Smooth muscle cell (in vitro differentiated cells): ENCODE measurements around the gene FBXL19. TPM values are rescaled to one million over a fixed set of nuclear protein-coding genes. Genes with fewer than 3 reads are reported as not detected.

Experiments
- DNase-seq: peaks from one replicate; lab custom pipeline; 2025; ENCODE audit not compliant: unreplicated experiment; lab: John Stamatoyannopoulos, UW
- H2AFZ ChIP-seq: fragments of 200-600 bp; sonication (generic); 2 replicates; pipeline ENCODE4 v1.6.0; 2016; ENCODE audit warnings: antibody characterized with exemption, low read depth, mild to moderate bottlenecking
- H3F3A ChIP-seq: fragments of 200-600 bp; sonication (generic); 2 replicates; pipeline ENCODE4 v1.6.0; 2017; ENCODE audit warnings: antibody characterized with exemption, low read depth
- H3K27ac ChIP-seq: fragments of 200-600 bp; sonication (generic); 2 replicates; pipeline ENCODE4 v1.5.1; 2016; ENCODE audit warnings: low read depth, mild to moderate bottlenecking
- H3K27me3 ChIP-seq: fragments of 200-600 bp; sonication (generic); 2 replicates; pipeline ENCODE4 v1.6.1; 2016; ENCODE audit warnings: low read depth, mild to moderate bottlenecking
- H3K36me3 ChIP-seq: fragments of 200-600 bp; sonication (generic); 2 replicates; pipeline ENCODE4 v1.5.1; 2016; ENCODE audit warnings: low read depth
- H3K4me1 ChIP-seq: fragments of 200-600 bp; sonication (generic); 2 replicates; pipeline ENCODE4 v1.5.1; 2016; ENCODE audit warnings: low read depth
- H3K4me2 ChIP-seq: fragments of 200-600 bp; sonication (generic); 2 replicates; pipeline ENCODE4 v1.6.0; 2016; ENCODE audit warnings: mild to moderate bottlenecking
- H3K4me3 ChIP-seq: fragments of 200-600 bp; sonication (generic); 2 replicates; pipeline ENCODE4 v1.5.1; 2016; ENCODE audit warnings: mild to moderate bottlenecking
- H3K79me2 ChIP-seq: fragments of 200-600 bp; sonication (generic); 2 replicates; pipeline ENCODE4 v1.6.0; 2016; ENCODE audit warnings: low read depth, mild to moderate bottlenecking
- H3K9ac ChIP-seq: fragments of 200-600 bp; sonication (generic); 2 replicates; pipeline ENCODE4 v1.6.0; 2016; ENCODE audit warnings: low read depth
- H3K9me3 ChIP-seq: fragments of 200-600 bp; sonication (generic); replicated peaks from 2 replicates; pipeline ENCODE4 v1.5.1; 2016; ENCODE audit warnings: low read depth
- H4K20me1 ChIP-seq: fragments of 200-600 bp; sonication (generic); 2 replicates; pipeline ENCODE4 v1.6.0; 2016; ENCODE audit warnings: low read depth
- CTCF ChIP-seq: fragments of 200-600 bp; sonication (generic); IDR thresholded peaks from 2 replicates; pipeline ENCODE4 v1.5.1; 2017; ENCODE audit warnings: borderline replicate concordance, mild to moderate bottlenecking, antibody characterized with exemption; ENCODE audit not compliant: insufficient read depth, poor library complexity, severe bottlenecking
- WGBS: methylation state at CpG from one replicate; pipeline ENCODE4 v1.1.7; 2016; ENCODE audit warnings: low lambda C conversion rate; 5-methylcytosine and 5-hydroxymethylcytosine counted together
- polyA plus RNA-seq: library from polyadenylated mRNA; unstranded; fragments of >200 nt; fragmentation: Nextera tagmentation; extraction: Ambion mirVana; gene quantifications from 2 replicates; pipeline ENCODE4 v1.2.1, GENCODE V29; 2016
- total RNA-seq: library from RNA; depleted of rRNA; stranded (reverse); fragments of >200 nt; gene quantifications from 2 replicates; pipeline ENCODE4 v1.2.3, GENCODE V29; 2014

Gene FBXL19
- total and polyA plus RNA-seq, 2 experiments from 2014 or later = 1.3 to 4.5 TPM

GRCh38 chr16:30990105-30990504 is 66.7 kb downstream of the FBXL19 start:
- Histone ChIP-seq H3K27me3 (no peaks in the 10 kb centered on the region), H3K79me2 (no peaks in the 10 kb centered on the region), H3K9ac (no peak overlapping the region), H3K4me2 (no peak overlapping the region), H2AFZ (no peak overlapping the region), H3K36me3 (no peaks in the 10 kb centered on the region), H3K4me1 (peaks cover 4% of the 10 kb centered on the region), H3F3A (no peaks in the 10 kb centered on the region), H3K4me3 (no peak overlapping the region), H4K20me1 (no peaks in the 10 kb centered on the region), H3K9me3 (no peaks in the 10 kb centered on the region), H3K27ac (no peak overlapping the region)
- 86% methylated on average over 12 of the region's 12 CpGs for WGBS
- DNase-seq = no peak
- no peak for TF ChIP-seq CTCF

GRCh38 chr16:30991052-30991451 is 67.7 kb downstream of the FBXL19 start:
- H3K4me3 ChIP-seq = no peak overlapping the region
- no peak for DNase-seq
- no peak overlapping the region for H3K4me2 ChIP-seq
- H4K20me1 ChIP-seq = no peaks in the 10 kb centered on the region
- H3K79me2 ChIP-seq = no peaks in the 10 kb centered on the region
- TF ChIP-seq CTCF = no peak
- H3K9ac ChIP-seq = no peak overlapping the region
- no peaks in the 10 kb centered on the region for H3F3A ChIP-seq
- no peaks in the 10 kb centered on the region for H3K36me3 ChIP-seq
- no peaks in the 10 kb centered on the region for H3K27me3 ChIP-seq
- no peaks in the 10 kb centered on the region for H3K4me1 ChIP-seq
- no peak overlapping the region for H2AFZ ChIP-seq
- H3K27ac ChIP-seq = no peak overlapping the region
- H3K9me3 ChIP-seq = no peaks in the 10 kb centered on the region
- WGBS = 88% methylated on average over 8 of the region's 8 CpGs

- H3K4me1 ChIP-seq = no peaks in the 10 kb centered on the region
- no peaks in the 10 kb centered on the region for H3K36me3 ChIP-seq
- no peaks in the 10 kb centered on the region for H3K9me3 ChIP-seq
- H3K4me3 ChIP-seq = no peak overlapping the region
- no peak overlapping the region for H2AFZ ChIP-seq
- TF ChIP-seq CTCF = no peak
- H3K27ac ChIP-seq = no peak overlapping the region
- no peak for DNase-seq
- H4K20me1 ChIP-seq = no peaks in the 10 kb centered on the region
- H3K79me2 ChIP-seq = no peaks in the 10 kb centered on the region
- WGBS = 97% methylated on average over 17 of the region's 21 CpGs
- no peaks in the 10 kb centered on the region for H3K27me3 ChIP-seq
- no peak overlapping the region for H3K9ac ChIP-seq
- no peaks in the 10 kb centered on the region for H3F3A ChIP-seq
- H3K4me2 ChIP-seq = no peak overlapping the region
Measured at GRCh38 chr16:30992276-30992780, 69.0 kb downstream of the FBXL19 start.
